Trophoblast cell (in vitro differentiated cells and primary cell): Measurements from ENCODE around the gene NLRP1.

Experiments used
- DNase-seq, 2 donors: peaks; one replicate each; pipeline ENCODE4 v3.0.0-alpha.2; 2016
- H2AFZ ChIP-seq: 2 replicates; pipeline ENCODE4 v1.6.1; 2013; ENCODE audit warnings: low read length, moderate library complexity, mild to moderate bottlenecking; ENCODE audit not compliant: insufficient read depth, poor library complexity
- H2AK5ac ChIP-seq: 2 replicates; pipeline ENCODE4 v1.6.1; 2013; ENCODE audit warnings: mild to moderate bottlenecking, low read length
- H2BK120ac ChIP-seq: 2 replicates; pipeline ENCODE4 v1.6.1; 2013; ENCODE audit warnings: low read length, mild to moderate bottlenecking, moderate library complexity; ENCODE audit not compliant: insufficient read depth, poor library complexity
- H2BK12ac ChIP-seq: 2 replicates; pipeline ENCODE4 v1.6.1; 2013; ENCODE audit warnings: mild to moderate bottlenecking, low read length, moderate library complexity
- H2BK5ac ChIP-seq: 2 replicates; pipeline ENCODE4 v1.6.1; 2013; ENCODE audit warnings: low read length, low read depth, moderate library complexity, mild to moderate bottlenecking; ENCODE audit not compliant: poor library complexity
- H3K14ac ChIP-seq: 2 replicates; pipeline ENCODE4 v1.6.1; 2013; ENCODE audit warnings: mild to moderate bottlenecking, low read length
- H3K18ac ChIP-seq: 2 replicates; pipeline ENCODE4 v1.6.1; 2013; ENCODE audit warnings: mild to moderate bottlenecking, low read length
- H3K23ac ChIP-seq: 2 replicates; pipeline ENCODE4 v1.6.1; 2013; ENCODE audit warnings: low read length
- H3K27ac ChIP-seq: 2 replicates; pipeline ENCODE4 v1.5.1; 2013; ENCODE audit warnings: low read depth, mild to moderate bottlenecking, inconsistent platforms, low read length, moderate library complexity
- H3K27me3 ChIP-seq: 2 replicates; pipeline ENCODE4 v1.6.1; 2013; ENCODE audit warnings: inconsistent platforms, mild to moderate bottlenecking, low read length, moderate library complexity; ENCODE audit not compliant: insufficient read depth
- H3K36me3 ChIP-seq, 2 experiments: 1 replicate in 1 of 2; 2 replicates in 1 of 2; pipeline ENCODE4 v1.6.1; 2013; ENCODE audit warnings: low read length in 2 of 2, mild to moderate bottlenecking in 2 of 2, moderate library complexity in 1 of 2; ENCODE audit not compliant: insufficient read depth in 2 of 2, control insufficient read depth in 1 of 2
- H3K4ac ChIP-seq: 2 replicates; pipeline ENCODE4 v1.6.1; 2013; ENCODE audit warnings: low read depth, mild to moderate bottlenecking, low read length, moderate library complexity
- H3K4me1 ChIP-seq, 2 experiments: 1 replicate in 1 of 2; 2 replicates in 1 of 2; pipeline ENCODE4 v1.6.1; 2013; ENCODE audit warnings: low read length in 2 of 2, mild to moderate bottlenecking in 2 of 2, moderate library complexity in 1 of 2; ENCODE audit not compliant: insufficient read depth in 2 of 2, control insufficient read depth in 1 of 2
- H3K4me2 ChIP-seq: 2 replicates; pipeline ENCODE4 v1.6.1; 2013; ENCODE audit warnings: inconsistent platforms, mild to moderate bottlenecking, low read length, moderate library complexity
- H3K4me3 ChIP-seq: 2 replicates; pipeline ENCODE4 v1.5.1; 2013; ENCODE audit warnings: mild to moderate bottlenecking, low read depth, low read length, inconsistent platforms
- H3K79me1 ChIP-seq: one replicate; pipeline ENCODE4 v1.6.1; 2013; ENCODE audit warnings: low read length
- H3K79me2 ChIP-seq: 2 replicates; pipeline ENCODE4 v1.6.1; 2013; ENCODE audit warnings: low read length, mild to moderate bottlenecking; ENCODE audit not compliant: control insufficient read depth, insufficient read depth, poor library complexity
- H3K9ac ChIP-seq: 2 replicates; pipeline ENCODE4 v1.6.1; 2013; ENCODE audit warnings: mild to moderate bottlenecking, low read length
- H3K9me3 ChIP-seq: 2 replicates; pipeline ENCODE4 v1.6.1; 2013; ENCODE audit warnings: low read depth, mild to moderate bottlenecking, control low read depth, inconsistent platforms, low read length; ENCODE audit not compliant: insufficient read depth
- H4K12ac ChIP-seq: 2 replicates; pipeline ENCODE4 v1.6.1; 2013; ENCODE audit warnings: low read depth, mild to moderate bottlenecking, low read length, moderate library complexity
- H4K8ac ChIP-seq: 2 replicates; pipeline ENCODE4 v1.6.1; 2013; ENCODE audit warnings: low read depth, mild to moderate bottlenecking, low read length, moderate library complexity
- H4K91ac ChIP-seq: one replicate; pipeline ENCODE4 v1.6.1; 2013; ENCODE audit warnings: low read depth, mild to moderate bottlenecking, low read length, moderate library complexity
- WGBS: extraction: QIAGEN DNeasy Blood & Tissue Kit; methylation state at CpG from one replicate; pipeline ENCODE4 v1.1.7; 2013; ENCODE audit warnings: missing lambda C conversion rate; ENCODE audit not compliant: insufficient read length, insufficient coverage; ENCODE audit errors: extremely low coverage; 5-methylcytosine and 5-hydroxymethylcytosine counted together

Gene NLRP1

GRCh38 chr17:5539286-5539685 is 45.0 kb downstream of the NLRP1 start:
- Histone ChIP-seq H4K8ac (no peak overlapping the region), H3K4me3 (no peak overlapping the region), H3K23ac (no peak overlapping the region), H2BK120ac (no peak overlapping the region), H2BK5ac (no peak overlapping the region), H3K27me3 (no peaks in the 10 kb centered on the region), H3K79me1 (no peaks in the 10 kb centered on the region), H3K4ac (no peak overlapping the region), H3K27ac (no peak overlapping the region), H4K12ac (no peak overlapping the region), H2BK12ac (no peak overlapping the region), H2AFZ (no peak overlapping the region), H3K9me3 (no peaks in the 10 kb centered on the region), H2AK5ac (no peak overlapping the region), H4K91ac (no peak overlapping the region), H3K79me2 (no peaks in the 10 kb centered on the region), H3K14ac (no peak overlapping the region), H3K4me1 (no peaks in the 10 kb centered on the region), H3K9ac (no peak overlapping the region), H3K36me3 (no peaks in the 10 kb centered on the region), H3K4me2 (no peak overlapping the region), H3K18ac (no peak overlapping the region)
- no CpG with 5 or more reads among the region's 8 CpGs for WGBS
- DNase-seq, result no peak

- Histone ChIP-seq H2BK12ac (no peak overlapping the region), H3K79me2 (no peaks in the 10 kb centered on the region), H3K4me1 (no peaks in the 10 kb centered on the region), H3K9me3 (no peaks in the 10 kb centered on the region), H3K27ac (no peak overlapping the region), H3K79me1 (no peaks in the 10 kb centered on the region), H4K91ac (no peak overlapping the region), H2BK120ac (no peak overlapping the region), H3K27me3 (no peaks in the 10 kb centered on the region), H3K14ac (no peak overlapping the region), H2BK5ac (no peak overlapping the region), H3K23ac (no peak overlapping the region), H2AK5ac (no peak overlapping the region), H4K8ac (no peak overlapping the region), H4K12ac (no peak overlapping the region), H3K4me2 (no peak overlapping the region), H3K4me3 (no peak overlapping the region), H3K18ac (no peak overlapping the region), H3K36me3 (no peaks in the 10 kb centered on the region), H3K4ac (no peak overlapping the region), H3K9ac (no peak overlapping the region), H2AFZ (no peak overlapping the region)
- WGBS, result no CpG with 5 or more reads among the region's 11 CpGs
- DNase-seq, result no peak
Observed at GRCh38 chr17:5536866-5537650, 47.3 kb downstream of the NLRP1 start.

- WGBS, result no CpG with 5 or more reads among the region's 2 CpGs
- no peak overlapping the region for H4K8ac ChIP-seq
- H4K12ac ChIP-seq, result no peak overlapping the region
- no peaks in the 10 kb centered on the region for H3K79me1 ChIP-seq
- H3K14ac ChIP-seq, result no peak overlapping the region
- no peak overlapping the region for H4K91ac ChIP-seq
- H3K79me2 ChIP-seq, result no peaks in the 10 kb centered on the region
- no peaks in the 10 kb centered on the region for H3K9me3 ChIP-seq
- no peak overlapping the region for H2BK5ac ChIP-seq
- no peak overlapping the region for H2BK120ac ChIP-seq
- H3K18ac ChIP-seq, result no peak overlapping the region
- H3K4me1 ChIP-seq, result no peaks in the 10 kb centered on the region
- H3K9ac ChIP-seq, result no peak overlapping the region
- no peaks in the 10 kb centered on the region for H3K36me3 ChIP-seq
- no peaks in the 10 kb centered on the region for H3K27me3 ChIP-seq
- H2BK12ac ChIP-seq, result no peak overlapping the region
- no peak overlapping the region for H2AK5ac ChIP-seq
- H3K4me2 ChIP-seq, result no peak overlapping the region
- no peak for DNase-seq
- no peak overlapping the region for H2AFZ ChIP-seq
- no peak overlapping the region for H3K4me3 ChIP-seq
- H3K27ac ChIP-seq, result no peak overlapping the region
- H3K4ac ChIP-seq, result no peak overlapping the region
- H3K23ac ChIP-seq, result no peak overlapping the region
Observed at GRCh38 chr17:5535436-5535835, 48.9 kb downstream of the NLRP1 start.

GRCh38 chr17:5533486-5534315 is 50.6 kb downstream of the NLRP1 start:
- Histone ChIP-seq H3K9me3 (no peaks in the 10 kb centered on the region), H2AFZ (no peak overlapping the region), H3K4ac (no peak overlapping the region), H2BK12ac (no peak overlapping the region), H3K27me3 (no peaks in the 10 kb centered on the region), H2BK120ac (no peak overlapping the region), H3K79me2 (no peaks in the 10 kb centered on the region), H3K4me2 (no peak overlapping the region), H2AK5ac (no peak overlapping the region), H2BK5ac (no peak overlapping the region), H3K4me3 (no peak overlapping the region), H3K36me3 (no peaks in the 10 kb centered on the region), H3K4me1 (no peaks in the 10 kb centered on the region), H4K91ac (no peak overlapping the region), H3K18ac (no peak overlapping the region), H3K9ac (no peak overlapping the region), H3K14ac (no peak overlapping the region), H3K79me1 (no peaks in the 10 kb centered on the region), H3K23ac (no peak overlapping the region), H3K27ac (no peak overlapping the region), H4K8ac (no peak overlapping the region), H4K12ac (no peak overlapping the region)
- DNase-seq, result no peak
- WGBS, result no CpG with 5 or more reads among the region's 18 CpGs
